ENCODE measurements around the gene AHR.

AHR gene

DNA sequence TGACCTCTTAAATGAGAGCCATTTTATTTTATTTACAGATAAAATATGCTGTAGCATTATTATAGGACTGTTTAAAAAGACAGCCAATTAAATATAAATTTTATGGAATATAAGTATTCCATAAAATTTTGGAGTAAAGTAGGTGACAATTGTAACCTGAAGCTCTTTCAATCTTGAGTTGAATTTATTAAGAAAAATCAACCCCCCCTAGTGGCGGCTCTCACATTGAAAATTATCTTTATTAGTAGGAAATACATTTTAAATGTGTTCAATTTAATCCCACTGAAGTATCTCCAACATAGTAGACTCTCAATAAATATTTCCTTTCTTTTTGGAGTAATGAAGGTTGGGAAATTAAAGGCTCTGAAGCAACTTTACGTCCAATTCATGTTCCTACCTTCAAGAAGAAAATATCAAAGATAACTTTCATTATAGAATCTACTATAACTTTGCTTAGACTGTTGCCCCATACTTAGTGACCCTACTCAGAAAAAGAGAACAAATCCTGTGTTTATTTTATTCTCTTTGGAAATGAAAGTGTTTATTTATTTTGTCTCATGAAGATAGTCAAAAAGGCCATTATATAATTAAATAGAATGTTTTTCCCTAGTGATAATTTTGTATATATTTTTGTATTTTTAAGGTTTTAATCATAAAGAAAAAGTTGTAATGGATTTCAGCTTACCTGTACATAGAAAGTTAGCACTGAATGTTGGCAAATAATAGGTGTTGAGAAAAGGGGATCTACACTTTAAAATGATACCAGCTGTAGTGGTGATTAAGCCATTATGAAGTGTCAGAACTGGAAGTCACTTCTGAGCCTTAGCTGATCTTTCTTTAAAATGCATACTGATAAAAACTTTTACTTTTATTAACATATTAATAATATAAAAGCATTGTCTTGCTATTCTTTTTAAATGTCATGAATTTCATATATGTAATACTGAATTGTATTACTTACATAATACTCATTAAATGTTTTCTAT lies 3.3 kb downstream of the AHR start:
- peak overlapping the region; percentile 83 to 100 (median 86) for H3K4me3 ChIP-seq
- H3K27ac ChIP-seq = peak overlapping the region in 20 of 21 experiments; percentile 5 to 100 (median 96)

DNA sequence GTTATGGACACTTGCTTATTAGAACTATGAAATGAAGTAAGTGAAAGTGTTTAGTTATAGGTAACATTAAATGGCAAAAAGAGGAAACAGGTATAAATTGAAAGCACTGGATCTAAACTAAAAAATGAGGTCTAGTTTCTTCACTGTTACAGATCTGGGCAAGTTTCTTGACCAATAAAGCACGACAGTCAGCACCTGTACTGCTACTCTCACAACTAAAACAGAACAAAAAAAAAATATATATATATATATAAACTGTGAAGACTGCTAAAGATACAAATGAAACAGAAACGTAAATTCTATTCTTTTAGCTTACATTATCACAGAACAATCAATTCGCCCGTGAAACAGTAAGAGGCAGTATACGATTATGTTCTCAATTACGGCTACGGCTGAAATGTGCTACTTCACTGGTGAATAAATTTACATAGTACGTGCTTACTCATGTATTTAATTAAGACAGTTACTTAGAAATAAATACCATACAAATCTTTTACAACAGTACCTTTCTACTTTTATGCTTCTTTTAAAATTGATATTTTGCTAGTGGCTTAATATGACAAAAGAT lies 4.2 kb downstream of the AHR start:
- Histone ChIP-seq H3K27ac (peak overlapping the region in 19 of 21 experiments; percentile 5 to 100 (median 87)), H3K4me3 (peak overlapping the region; percentile 3 to 98 (median 83))

- peak overlapping the region in 20 of 21 experiments; percentile 9 to 99 (median 70) for H3K27ac ChIP-seq
- H3K4me3 ChIP-seq = peak overlapping the region in 6 of 7 experiments; percentile 0 to 98 (median 8)
Measured at GRCh38 chr7:17304926-17305325, 6.5 kb downstream of the AHR start.

DNA sequence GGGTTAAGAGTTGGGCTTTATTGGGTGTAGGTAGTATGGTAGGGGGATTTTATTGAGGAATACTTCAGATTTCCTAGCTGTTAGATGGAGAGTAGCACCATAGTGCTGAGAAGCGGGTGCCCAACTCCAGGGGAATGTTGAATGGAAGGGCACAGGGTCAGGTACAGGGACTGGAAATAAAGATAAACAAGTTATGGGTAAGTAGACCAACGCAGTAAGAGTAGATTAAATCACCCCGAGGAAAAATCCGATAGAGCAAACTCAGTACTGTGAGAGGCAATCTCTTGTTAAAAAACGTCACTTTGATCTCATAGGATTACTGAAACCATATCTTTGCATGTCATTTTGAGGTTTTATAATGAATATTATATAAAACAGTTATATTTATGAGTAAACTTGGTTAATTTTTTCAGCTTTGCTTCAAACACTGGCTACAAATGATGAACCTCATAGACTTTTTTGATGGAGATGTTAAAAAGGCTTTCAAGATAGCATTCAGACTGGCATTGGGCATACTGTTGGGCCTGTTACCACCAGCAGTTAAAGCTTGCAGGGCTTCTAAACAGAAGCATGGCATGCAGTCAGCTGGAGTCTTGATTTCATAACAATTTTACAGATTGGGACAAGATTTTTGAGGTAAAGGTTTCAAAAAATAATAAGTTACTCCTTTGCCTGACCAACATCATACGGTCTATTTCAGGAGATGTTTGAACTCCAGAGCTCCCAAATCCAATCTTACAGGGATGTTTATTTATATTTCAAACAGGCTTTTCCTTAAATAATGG lies 7.1 kb downstream of the AHR start:
- H3K4me3 ChIP-seq = peak overlapping the region in 2 of 7 experiments; percentile 86 to 98

DNA sequence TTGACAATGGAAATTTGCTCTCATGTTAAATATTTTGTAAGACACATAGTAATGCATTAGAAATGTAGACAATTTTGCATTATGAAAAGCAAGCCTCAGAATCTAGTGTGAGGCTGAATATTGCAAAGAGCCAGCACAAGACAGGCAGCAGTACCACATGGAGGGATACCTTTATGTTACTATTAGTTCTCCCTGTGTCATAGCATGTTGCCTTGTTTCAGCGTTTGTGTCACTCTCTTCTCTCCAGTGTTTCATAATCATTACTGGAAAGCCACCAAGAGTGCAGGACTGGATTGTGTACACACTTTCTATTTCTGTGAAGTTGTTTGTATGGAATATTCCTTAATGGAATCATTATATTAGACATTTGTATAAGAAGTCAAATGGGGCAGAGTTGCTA lies 8.5 kb downstream of the AHR start:
- peak overlapping the region in 19 of 21 experiments; percentile 2 to 99 (median 70) for H3K27ac ChIP-seq
- peak overlapping the region in 2 of 7 experiments; percentile 4 to 15 for H3K4me3 ChIP-seq

More for the DNA sequence above, 7.1 kb downstream of the AHR start:
- peak overlapping the region in 20 of 21 experiments; percentile 34 to 99 (median 70) for H3K27ac ChIP-seq

GRCh38 chr7:17307558-17307957 lies 9.1 kb downstream of the AHR start:
- peak overlapping the region in 2 of 7 experiments; percentile 4 to 15 for H3K4me3 ChIP-seq
- H3K27ac ChIP-seq = peak overlapping the region in 18 of 21 experiments; percentile 11 to 99 (median 70)

GRCh38 chr7:17307969-17308648 lies 9.7 kb downstream of the AHR start:
- peak overlapping the region in 2 of 7 experiments; percentile 4 to 15 for H3K4me3 ChIP-seq
- H3K27ac ChIP-seq = peak overlapping the region in 18 of 21 experiments; percentile 11 to 99 (median 70)

DNA sequence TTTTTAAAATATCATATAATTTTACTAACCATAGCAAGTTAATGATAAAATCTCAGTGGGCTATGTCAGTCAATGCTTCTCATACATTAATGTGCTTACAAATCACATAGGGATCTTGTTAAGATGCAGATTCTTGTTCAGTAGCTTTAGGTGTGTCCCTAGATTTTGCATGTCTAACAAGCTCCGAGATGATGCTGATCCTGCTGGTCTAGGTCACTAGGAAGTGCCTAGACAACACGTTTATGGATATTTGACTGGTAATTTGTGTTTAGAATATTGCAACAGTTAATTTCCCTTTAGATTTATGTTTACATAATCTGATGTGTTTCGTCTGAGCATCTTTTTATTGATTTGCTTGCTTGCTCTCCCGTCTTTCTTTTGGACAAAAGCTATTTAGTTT lies 12.7 kb downstream of the AHR start:
- Histone ChIP-seq H3K4me3 (no peak overlapping the region), H3K27ac (peak overlapping the region in 10 of 21 experiments; percentile 1 to 98 (median 52))

DNA sequence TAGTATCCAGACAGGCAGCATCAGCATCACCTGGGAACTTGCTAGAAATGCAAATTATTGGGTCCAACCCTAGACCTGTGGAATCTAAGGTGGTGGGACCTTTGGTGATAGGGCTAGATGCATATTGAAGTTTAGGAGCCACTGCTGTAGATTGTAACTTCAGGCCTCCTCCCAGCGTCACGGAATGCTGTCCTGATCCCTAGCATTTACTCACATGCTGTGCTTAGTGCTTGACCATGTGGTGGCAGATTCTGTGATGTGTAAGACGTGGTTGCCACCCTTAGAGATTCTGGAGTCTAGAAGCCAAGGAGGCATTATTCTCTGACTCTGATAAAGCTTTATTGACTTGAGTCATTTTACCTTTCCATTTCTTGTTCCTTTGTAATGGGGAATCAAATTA lies 13.5 kb downstream of the AHR start:
- Histone ChIP-seq H3K4me3 (no peak overlapping the region), H3K27ac (peak overlapping the region in 11 of 21 experiments; percentile 0 to 98 (median 57))

GRCh38 chr7:17312641-17313040 lies 14.2 kb downstream of the AHR start:
- H3K27ac ChIP-seq = peak overlapping the region in 14 of 21 experiments; percentile 0 to 98 (median 46)
- H3K4me3 ChIP-seq = no peak overlapping the region

GRCh38 chr7:17313194-17313593 lies 14.7 kb downstream of the AHR start:
- Histone ChIP-seq H3K4me3 (no peak overlapping the region), H3K27ac (peak overlapping the region in 10 of 21 experiments; percentile 14 to 98 (median 46))

- Histone ChIP-seq H3K27ac (peak overlapping the region in 11 of 21 experiments; percentile 0 to 74 (median 43)), H3K4me3 (no peak overlapping the region)
Measured at GRCh38 chr7:17315974-17316373, 17.5 kb downstream of the AHR start.

- peak overlapping the region in 6 of 21 experiments; percentile 11 to 58 (median 24) for H3K27ac ChIP-seq
- no peak overlapping the region for H3K4me3 ChIP-seq
Measured at GRCh38 chr7:17318146-17318545, 19.7 kb downstream of the AHR start.

DNA sequence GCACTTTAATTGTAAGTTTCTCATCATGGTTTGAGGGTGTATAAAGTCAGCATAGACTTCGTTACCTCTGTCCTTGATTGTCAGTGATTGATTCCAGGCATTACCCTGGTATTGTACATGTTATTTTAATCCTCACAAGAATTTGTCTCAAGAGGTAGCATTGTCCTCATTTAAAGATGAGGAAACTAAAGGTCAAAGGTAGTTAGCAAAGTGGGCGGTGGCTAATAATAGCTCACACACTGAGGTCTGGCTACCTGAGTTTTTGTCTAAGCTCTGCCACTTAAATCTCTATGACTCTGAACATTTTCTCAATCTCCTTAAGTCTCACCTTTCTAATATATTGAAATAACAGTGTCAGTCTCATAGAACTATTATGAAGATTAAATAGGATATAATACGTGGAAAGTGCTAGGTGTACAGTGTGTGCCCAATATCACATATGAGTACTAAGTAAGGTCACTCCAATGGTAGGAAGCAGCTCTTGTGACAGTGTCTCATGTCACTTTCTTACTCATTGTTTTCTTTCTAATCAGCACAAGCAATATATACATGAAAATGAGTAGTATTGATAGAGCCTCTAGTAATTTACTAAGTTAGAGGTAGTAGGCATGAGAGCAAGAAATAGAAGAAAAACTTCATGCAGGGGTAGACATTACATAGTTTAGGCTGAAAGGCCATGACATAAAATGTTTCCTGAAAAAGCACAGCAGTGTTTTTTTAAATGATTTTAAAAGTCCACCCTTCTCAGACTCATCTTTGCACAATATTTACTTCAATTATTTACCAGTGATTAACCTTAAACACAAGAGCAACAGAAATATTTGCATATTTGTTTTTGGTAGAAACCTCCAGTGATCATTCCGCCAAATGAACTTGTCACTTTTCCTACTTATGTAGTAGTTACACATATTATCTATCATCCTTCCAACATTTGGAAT lies 21.0 kb downstream of the AHR start:
- Histone ChIP-seq H3K27ac (peak overlapping the region in 5 of 21 experiments; percentile 0 to 58 (median 30)), H3K4me3 (no peak overlapping the region)

DNA sequence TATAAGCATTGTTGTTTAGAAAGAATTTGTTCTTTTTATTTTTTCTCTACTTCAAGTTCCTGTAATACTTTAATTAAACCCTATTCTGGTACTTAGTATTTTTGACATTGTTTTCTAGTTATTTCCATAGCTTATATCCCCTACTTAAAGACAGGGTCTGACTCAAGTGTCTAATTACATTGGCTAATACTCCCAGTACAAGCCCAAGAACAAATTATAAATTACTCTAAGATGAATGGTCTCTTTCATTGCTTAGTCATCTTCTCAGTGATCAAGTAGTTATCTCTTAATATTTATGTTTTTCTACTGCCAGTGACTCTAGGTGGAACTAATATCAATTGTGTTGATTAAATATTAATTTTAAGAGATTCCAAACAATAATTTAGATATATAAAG lies 21.6 kb downstream of the AHR start:
- Histone ChIP-seq H3K27ac (peak overlapping the region in 4 of 21 experiments; percentile 23 to 37 (median 28)), H3K4me3 (no peak overlapping the region)

- no peak overlapping the region for H3K4me3 ChIP-seq
- H3K27ac ChIP-seq = peak overlapping the region in 5 of 21 experiments; percentile 22 to 71 (median 32)
Measured at GRCh38 chr7:17320657-17321056, 22.2 kb downstream of the AHR start.

GRCh38 chr7:17325364-17325763 lies 26.9 kb downstream of the AHR start:
- H3K27ac ChIP-seq = peak overlapping the region in 3 of 21 experiments; percentile 5 to 52 (median 16)
- no peak overlapping the region for H3K4me3 ChIP-seq

DNA sequence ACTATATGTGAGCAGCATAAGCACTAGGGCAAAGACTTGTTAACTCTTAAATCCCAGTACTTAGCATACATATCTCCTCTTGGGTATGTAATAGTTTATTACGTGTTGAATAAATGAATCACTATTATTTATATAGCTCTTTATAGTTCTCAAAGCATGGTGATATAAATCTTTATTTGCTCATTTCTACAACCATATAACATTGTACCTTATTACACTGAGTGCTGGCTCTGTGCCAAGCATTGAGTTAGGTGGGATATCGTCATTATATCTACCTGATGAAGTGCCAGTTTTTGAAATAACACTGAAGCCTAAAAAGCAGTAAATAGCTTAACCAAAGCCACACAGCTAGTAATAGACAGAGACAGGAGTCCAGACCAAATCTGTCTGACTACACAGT lies 27.9 kb downstream of the AHR start:
- H3K4me3 ChIP-seq = no peak overlapping the region
- H3K27ac ChIP-seq = peak overlapping the region in 2 of 21 experiments; percentile 11 to 62

Measured in skin epidermis (tissue), 12 donors.